ENCODE measurements around the gene SESN1. TPM values are rescaled to one million over a fixed set of nuclear protein-coding genes. Genes with fewer than 3 reads are reported as not detected.
A peak's percentile ranks its signal among the peaks of the same experiment; 100 is the strongest.

Gene SESN1
- total and polyA plus RNA-seq, 3 donors from 2014 or later: 82.0 to 152 (median 132) TPM

GRCh38 chr6:109023356-109023925 lies 71.2 kb downstream of the SESN1 start:
- Histone ChIP-seq H3K27me3 (no peaks in the 10 kb centered on the region), H3K27ac (peak overlapping the region in 1 of 2 donors; percentile 15), H3K9me3 (no peaks in the 10 kb centered on the region), H3K4me3 (no peak overlapping the region), H3K36me3 (ENCODE audit: low read depth, missing control alignments) (no peaks in the 10 kb centered on the region), H3K4me1 (no peaks in the 10 kb centered on the region)
- intact Hi-C loops (cut with DNase I; ENCODE audit: low total_unique reads): no loop called here
- TF ChIP-seq CTCF (IDR thresholded peaks at IDR 0.05): no peak
- no peak for TF ChIP-seq POLR2A (IDR thresholded peaks at IDR 0.05)
- DNase-seq: no peak

GRCh38 chr6:109021870-109022269 lies 72.8 kb downstream of the SESN1 start:
- intact Hi-C loops (cut with DNase I; ENCODE audit: low total_unique reads): no loop called here
- Histone ChIP-seq H3K4me3 (no peak overlapping the region), H3K9me3 (no peaks in the 10 kb centered on the region), H3K27ac (no peak overlapping the region), H3K27me3 (no peaks in the 10 kb centered on the region), H3K36me3 (ENCODE audit: low read depth, missing control alignments) (no peaks in the 10 kb centered on the region), H3K4me1 (no peaks in the 10 kb centered on the region)
- TF ChIP-seq POLR2A (IDR thresholded peaks at IDR 0.05) (no peak), CTCF (IDR thresholded peaks at IDR 0.05) (no peak)
- DNase-seq: no peak
- 98 to 100% methylated on average over 1 of the region's 1 CpG for WGBS, 2 donors

- DNase-seq: no peak
- H3K36me3 ChIP-seq (ENCODE audit: low read depth, missing control alignments): no peaks in the 10 kb centered on the region
- H3K27ac ChIP-seq: no peak overlapping the region
- no peaks in the 10 kb centered on the region for H3K9me3 ChIP-seq
- TF ChIP-seq CTCF (IDR thresholded peaks at IDR 0.05) (no peak), POLR2A (IDR thresholded peaks at IDR 0.05) (no peak)
- H3K4me3 ChIP-seq: no peak overlapping the region
- intact Hi-C loops (cut with DNase I; ENCODE audit: low total_unique reads): no loop called here
- peaks cover 10% of the 10 kb centered on the region for H3K4me1 ChIP-seq
- WGBS, 2 donors: 71 to 83% methylated on average over 1 of the region's 1 CpG
- H3K27me3 ChIP-seq: no peaks in the 10 kb centered on the region
Observed at GRCh38 chr6:109019911-109020310, 74.7 kb downstream of the SESN1 start.

- no peak for DNase-seq
- Histone ChIP-seq H3K27ac (peak overlapping the region; percentile 77 to 84), H3K4me3 (no peak overlapping the region), H3K27me3 (no peaks in the 10 kb centered on the region), H3K9me3 (no peaks in the 10 kb centered on the region), H3K36me3 (ENCODE audit: low read depth, missing control alignments) (no peaks in the 10 kb centered on the region), H3K4me1 (peaks cover 44% of the 10 kb centered on the region)
- intact Hi-C loops (cut with DNase I; ENCODE audit: low total_unique reads): no loop called here
- TF ChIP-seq CTCF (IDR thresholded peaks at IDR 0.05): no peak
Observed at GRCh38 chr6:109015176-109015575, 79.5 kb downstream of the SESN1 start.

- H3K4me3 ChIP-seq: no peak overlapping the region
- intact Hi-C loops (cut with DNase I; ENCODE audit: low total_unique reads): no loop called here
- peak overlapping the region; percentile 77 to 84 for H3K27ac ChIP-seq
- no peaks in the 10 kb centered on the region for H3K27me3 ChIP-seq
- no peaks in the 10 kb centered on the region for H3K36me3 ChIP-seq (ENCODE audit: low read depth, missing control alignments)
- 44 to 54% methylated on average over 2 of the region's 2 CpGs for WGBS, 2 donors
- peaks cover 47% of the 10 kb centered on the region for H3K4me1 ChIP-seq
- no peaks in the 10 kb centered on the region for H3K9me3 ChIP-seq
- DNase-seq: no peak
- TF ChIP-seq CTCF (IDR thresholded peaks at IDR 0.05) (no peak), POLR2A (IDR thresholded peaks at IDR 0.05) (no peak)
Observed at GRCh38 chr6:109014606-109015005, 80.0 kb downstream of the SESN1 start.
